ENCODE measurements around the gene MAP3K7CL.

DNA sequence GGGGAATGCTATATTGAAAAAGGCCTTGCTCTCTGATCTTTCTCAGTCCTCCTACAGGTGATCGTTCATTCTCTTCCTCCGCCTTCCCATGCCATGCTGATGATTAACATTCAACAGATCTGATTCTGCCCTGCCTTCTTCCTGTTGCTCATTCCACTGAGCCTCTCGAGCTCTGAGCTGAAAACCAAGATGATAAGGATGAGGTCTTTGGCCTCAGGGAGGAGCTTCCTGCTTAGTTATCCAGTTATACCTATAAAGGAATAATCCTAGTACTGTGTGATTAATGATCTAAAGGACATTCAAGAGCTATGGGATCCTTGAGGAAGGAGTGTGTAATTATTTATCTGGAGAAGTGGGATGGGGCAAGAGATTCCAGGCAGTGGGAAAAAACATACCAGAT lies 25.2 kb upstream of the MAP3K7CL start:
- TF ChIP-seq YY1 (IDR thresholded peaks at IDR 0.05), result no peak
- TF ChIP-seq, protein P1, sequence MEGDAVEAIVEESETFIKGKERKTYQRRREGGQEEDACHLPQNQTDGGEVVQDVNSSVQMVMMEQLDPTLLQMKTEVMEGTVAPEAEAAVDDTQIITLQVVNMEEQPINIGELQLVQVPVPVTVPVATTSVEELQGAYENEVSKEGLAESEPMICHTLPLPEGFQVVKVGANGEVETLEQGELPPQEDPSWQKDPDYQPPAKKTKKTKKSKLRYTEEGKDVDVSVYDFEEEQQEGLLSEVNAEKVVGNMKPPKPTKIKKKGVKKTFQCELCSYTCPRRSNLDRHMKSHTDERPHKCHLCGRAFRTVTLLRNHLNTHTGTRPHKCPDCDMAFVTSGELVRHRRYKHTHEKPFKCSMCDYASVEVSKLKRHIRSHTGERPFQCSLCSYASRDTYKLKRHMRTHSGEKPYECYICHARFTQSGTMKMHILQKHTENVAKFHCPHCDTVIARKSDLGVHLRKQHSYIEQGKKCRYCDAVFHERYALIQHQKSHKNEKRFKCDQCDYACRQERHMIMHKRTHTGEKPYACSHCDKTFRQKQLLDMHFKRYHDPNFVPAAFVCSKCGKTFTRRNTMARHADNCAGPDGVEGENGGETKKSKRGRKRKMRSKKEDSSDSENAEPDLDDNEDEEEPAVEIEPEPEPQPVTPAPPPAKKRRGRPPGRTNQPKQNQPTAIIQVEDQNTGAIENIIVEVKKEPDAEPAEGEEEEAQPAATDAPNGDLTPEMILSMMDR (IDR thresholded peaks at IDR 0.05; ENCODE audit: low read depth, low read length, missing input control), result no peak
- TF ChIP-seq, protein P2, sequence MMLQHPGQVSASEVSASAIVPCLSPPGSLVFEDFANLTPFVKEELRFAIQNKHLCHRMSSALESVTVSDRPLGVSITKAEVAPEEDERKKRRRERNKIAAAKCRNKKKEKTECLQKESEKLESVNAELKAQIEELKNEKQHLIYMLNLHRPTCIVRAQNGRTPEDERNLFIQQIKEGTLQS (IDR thresholded peaks at IDR 0.05), result no peak
